Kidney capillary endothelial cell (primary cell): ENCODE data around the gene DCANP1.

Experiments
- DNase-seq: peaks from one replicate; pipeline ENCODE4 v3.0.0-alpha.2; 2018; ENCODE audit warnings: low spot score

Gene DCANP1

DNA sequence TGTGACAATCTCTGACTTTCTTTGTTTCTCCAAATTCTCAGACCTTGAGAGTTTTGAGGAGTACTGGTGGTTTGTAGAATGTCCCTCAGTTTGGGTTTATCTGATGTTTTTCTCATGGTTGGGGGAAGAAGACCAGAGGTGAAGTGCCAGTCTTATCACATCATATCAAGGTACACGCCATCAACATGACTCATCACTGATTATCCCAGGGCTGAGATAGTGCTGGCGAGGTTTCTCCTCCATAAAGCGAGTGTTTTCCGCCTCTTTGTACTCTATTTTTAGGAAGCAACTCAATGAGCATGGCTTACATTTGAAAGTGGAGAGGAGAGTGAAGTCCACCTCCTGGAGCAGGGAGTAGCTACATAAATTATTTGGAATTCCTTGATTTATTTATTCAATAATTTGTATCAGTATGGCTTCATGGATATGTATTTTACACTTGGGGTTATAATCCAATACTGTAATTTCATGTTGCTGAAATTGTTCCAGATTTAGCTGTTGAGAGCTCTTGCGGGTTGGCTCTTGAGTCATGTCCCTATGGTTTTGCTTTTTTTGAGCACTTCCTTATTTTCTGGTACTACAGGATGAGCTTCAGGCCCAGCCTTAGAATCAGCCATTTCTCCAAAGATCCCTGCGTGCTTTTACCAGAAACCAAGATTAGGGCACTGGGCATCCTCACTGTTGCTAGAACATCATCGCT lies 23.9 kb downstream of the DCANP1 start:
- DNase-seq: no peak

DNA sequence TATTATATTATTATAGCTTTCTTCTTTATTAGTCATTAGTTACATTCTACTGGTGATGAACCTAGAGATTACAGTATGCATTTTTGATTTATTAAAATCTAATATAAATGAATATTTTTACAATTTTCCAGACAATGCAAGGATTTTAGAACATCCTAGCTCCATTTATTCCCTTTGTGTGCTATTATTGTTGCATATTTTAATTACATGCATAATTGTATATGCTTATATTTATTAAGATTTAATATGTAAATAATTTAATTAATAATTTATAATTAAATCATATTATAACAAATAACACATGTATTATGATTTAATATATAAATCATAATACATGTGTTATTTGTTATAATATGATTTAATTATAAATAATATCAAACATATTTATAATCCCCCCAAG lies 24.7 kb downstream of the DCANP1 start:
- no peak for DNase-seq

- DNase-seq: no peak
Observed at GRCh38 chr5:135417083-135417482, 30.1 kb downstream of the DCANP1 start.

- DNase-seq: no peak
Observed at GRCh38 chr5:135405082-135405481, 42.1 kb downstream of the DCANP1 start.

- no peak for DNase-seq
Observed at GRCh38 chr5:135402031-135402430, 45.1 kb downstream of the DCANP1 start.

DNA sequence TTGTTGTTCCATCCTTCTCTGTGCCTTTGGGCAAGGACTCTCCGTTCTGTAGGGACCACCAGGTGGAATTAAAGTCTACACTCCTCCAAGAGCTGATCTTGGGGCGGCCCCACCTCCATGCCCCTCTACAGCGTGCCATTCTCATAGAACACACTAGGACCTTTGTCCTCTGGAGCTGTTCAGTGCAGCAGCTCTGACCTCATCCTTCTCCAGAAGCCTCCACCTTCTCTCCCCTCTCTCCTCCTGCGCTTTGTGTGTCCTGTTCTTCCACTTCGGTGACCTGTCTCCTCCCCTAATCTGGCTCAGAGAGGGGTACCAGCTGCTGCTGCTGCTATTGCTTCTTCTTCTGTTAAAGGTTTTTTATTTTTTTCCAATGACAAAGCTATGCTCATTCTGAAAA lies 46.3 kb downstream of the DCANP1 start:
- DNase-seq: no peak

- DNase-seq: no peak
Observed at GRCh38 chr5:135399794-135400542, 47.2 kb downstream of the DCANP1 start.

GRCh38 chr5:135398855-135399793 lies 48.0 kb downstream of the DCANP1 start, which contains the start of gene MACROH2A1:
MACROH2A1 (minus strand) TSS chr5:135399231; CDS start chr5:135389093, 10,138 bp downstream.
- DNase-seq: peak; percentile 74

GRCh38 chr5:135398160-135398854 lies 48.8 kb downstream of the DCANP1 start:
- no peak for DNase-seq

- no peak for DNase-seq
Observed at GRCh38 chr5:135397084-135397483, 50.1 kb downstream of the DCANP1 start.

DNA sequence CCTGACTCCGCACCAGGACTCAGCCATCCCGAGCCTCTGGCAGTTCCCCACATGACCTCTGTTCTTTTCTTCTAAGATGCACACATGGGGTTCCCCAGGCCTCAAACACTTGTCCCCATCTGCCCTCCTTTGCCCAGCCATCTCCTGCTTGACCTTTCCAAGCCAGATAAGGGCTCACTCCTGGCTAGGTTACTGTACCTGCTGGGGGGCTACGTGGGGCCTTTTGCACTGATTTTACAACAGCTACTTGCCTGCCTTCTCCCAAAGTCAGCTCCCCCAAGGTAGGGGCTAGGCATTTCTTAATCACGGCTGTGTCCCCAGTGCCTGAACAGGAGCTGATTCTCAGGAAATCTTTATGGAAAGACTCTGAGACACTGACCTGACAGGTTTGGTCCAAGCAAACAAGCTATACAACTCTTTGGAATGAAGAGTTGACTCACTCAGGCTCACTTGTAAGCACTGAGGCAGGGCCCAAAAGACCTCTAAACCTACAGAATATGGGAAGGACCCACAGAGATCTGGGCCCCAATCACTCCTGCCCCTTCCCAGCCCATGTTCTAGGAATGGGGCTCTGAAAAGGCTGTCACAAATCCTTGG lies 50.6 kb downstream of the DCANP1 start:
- no peak for DNase-seq

DNA sequence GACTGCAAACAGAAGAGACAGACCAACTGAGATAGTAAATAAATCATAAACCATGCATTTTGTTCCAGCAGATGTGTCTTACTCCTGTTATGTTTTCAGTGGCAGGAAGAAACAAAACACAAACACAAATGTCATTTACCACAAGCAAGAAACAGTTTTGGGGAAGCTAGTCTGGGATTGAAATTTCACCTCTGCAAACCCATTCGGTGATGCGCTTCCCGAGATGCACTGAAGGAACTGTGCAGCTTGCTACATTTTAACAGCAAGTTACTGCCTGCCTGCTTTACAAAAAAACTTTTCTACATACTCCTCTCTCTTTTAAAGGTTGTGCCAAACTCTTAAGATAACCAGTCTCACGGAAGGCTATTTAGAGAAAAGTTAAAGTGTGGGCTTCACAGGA lies 51.3 kb downstream of the DCANP1 start:
- no peak for DNase-seq

DNA sequence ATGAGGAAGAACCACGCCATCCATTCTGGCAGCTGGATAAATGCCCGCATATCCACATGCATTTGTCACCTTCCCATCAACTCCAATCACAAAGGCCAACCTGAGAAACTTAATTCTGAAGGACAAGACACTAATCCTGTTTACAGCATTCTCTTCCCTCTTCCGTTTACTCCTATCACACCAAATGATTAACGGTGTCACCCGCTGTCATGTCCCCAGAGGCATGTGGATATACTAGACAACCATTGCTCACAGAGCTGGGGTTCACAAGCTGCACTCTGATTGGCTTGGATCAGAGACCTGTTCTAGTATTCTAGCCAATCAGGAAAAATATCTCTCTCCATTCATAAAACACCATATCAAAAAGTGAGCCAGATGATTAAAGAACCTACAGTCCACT lies 51.7 kb downstream of the DCANP1 start:
- no peak for DNase-seq
